NCI-H446 (cell line): ENCODE measurements around the gene POLR2J3.
"Not testable (repeated sequence)": the region's sequence is repeated elsewhere in the genome, so short reads cannot be mapped to it uniquely, and the experiment has no call there.

Experiments
- DNase-seq, 2 experiments: peaks; one replicate each; lab custom pipeline; 2025; lab: John Stamatoyannopoulos, UW

The POLR2J3 gene

DNA sequence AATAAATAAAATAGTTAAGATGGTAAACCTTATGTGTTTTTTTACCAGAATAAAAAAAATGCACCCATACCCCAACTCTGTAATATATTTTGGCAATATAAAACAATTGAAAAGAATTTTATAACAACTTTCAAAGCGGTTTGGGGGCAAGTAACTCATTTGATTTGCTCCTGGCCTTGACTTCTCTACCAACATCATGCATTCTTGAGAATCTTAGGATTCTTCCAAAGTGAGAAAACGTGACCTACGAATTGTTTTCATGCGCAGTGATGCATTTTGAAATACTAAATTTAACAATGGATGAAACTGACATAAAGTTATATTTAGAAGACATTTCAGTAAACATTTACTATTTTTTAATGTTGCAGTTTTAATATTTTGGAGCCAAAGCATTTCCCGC, 51.6 kb downstream of the POLR2J3 start:
- DNase-seq = not testable (repeated sequence)

DNA sequence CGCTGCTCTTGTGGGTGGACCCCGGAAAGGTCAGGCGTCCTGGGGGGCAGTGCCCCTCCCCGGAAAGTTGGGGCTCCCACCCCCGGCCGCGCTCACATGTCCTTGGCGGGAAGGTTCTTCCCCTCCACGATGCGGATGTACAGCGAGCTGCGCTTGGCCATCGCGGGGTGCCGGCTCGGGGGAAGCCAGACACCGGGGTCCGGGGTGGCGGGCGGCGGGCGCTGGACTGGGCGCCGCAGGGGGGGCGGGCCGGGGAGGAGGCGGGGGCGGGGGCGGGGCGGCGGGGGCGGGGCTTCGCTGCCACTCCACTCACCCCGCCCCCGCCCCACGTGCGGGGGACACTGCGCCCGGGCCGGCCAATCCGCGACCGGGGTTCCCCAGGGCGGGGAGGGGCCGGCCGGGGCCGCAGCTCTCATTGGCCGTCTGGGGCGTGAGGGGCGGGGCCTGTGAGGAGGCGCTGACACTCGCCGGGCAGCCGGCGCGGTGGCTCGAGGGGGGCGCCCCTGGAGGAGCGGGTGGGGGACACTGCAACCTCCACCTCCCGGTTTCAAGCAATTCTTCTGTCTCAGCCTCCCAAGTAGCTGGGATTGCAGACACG, 54.7 kb downstream of the POLR2J3 start, which contains the start of gene RASA4B:
TSS of gene RASA4B (minus strand) at position 228 of the 598 bp plus-strand sequence. CDS start at position 161, 67 bp downstream.
- not testable (repeated sequence) for DNase-seq
